SK-N-SH (cell line): ENCODE results near the gene HCAR2. TPM values are rescaled to one million over a fixed set of nuclear protein-coding genes. Genes with fewer than 3 reads are reported as not detected.
"Not testable (repeated sequence)": the region's sequence is repeated elsewhere in the genome, so short reads cannot be mapped to it uniquely, and the experiment has no call there.

Source experiments
- CTCF ChIA-PET: fragments of 300-600, 350-600 bp; formaldehyde crosslinking; extraction: SDS; loops from one replicate; lab custom pipeline; 2021; lab: Yijun Ruan, JAX
- POLR2A ChIA-PET: fragments of 350-600 bp; sonication (Branson Sonifier 250); formaldehyde crosslinking; extraction: SDS; loops from one replicate; lab custom pipeline; 2020; ENCODE audit warnings: antibody characterized with exemption, inconsistent platforms; lab: Yijun Ruan, JAX
- DNase-seq: peaks from one replicate; pipeline ENCODE4 v3.0.0; 2012
- H2AFZ ChIP-seq: fragments of 200-600 bp; sonication (generic); 2 replicates; pipeline ENCODE4 v1.8.1; 2016; ENCODE audit warnings: antibody characterized with exemption, mild to moderate bottlenecking, low read depth
- H3F3A ChIP-seq: fragments of 200-600 bp; sonication (generic); replicated peaks from 2 replicates; pipeline ENCODE3; 2016; ENCODE audit warnings: antibody characterized with exemption, mild to moderate bottlenecking; ENCODE audit not compliant: insufficient read depth
- H3K27ac ChIP-seq, 2 experiments: fragments of 200-500 bp in 1 of 2; fragments of 200-600 bp in 1 of 2; sonication (Bioruptor generic) in 1 of 2; sonication (generic), shearing (Covaris generic) in 1 of 2; 2 replicates each; pipeline versions ENCODE4 v1.5.1 to v1.6.1; 2014 to 2016; ENCODE audit warnings: low read depth in 2 of 2, inconsistent platforms in 1 of 2, low read length in 1 of 2, mild to moderate bottlenecking in 1 of 2, mixed read lengths in 1 of 2
- H3K27me3 ChIP-seq: fragments of 200-600 bp; sonication (generic), shearing (Covaris generic); 2 replicates; pipeline ENCODE4 v1.6.1; 2016; ENCODE audit warnings: mixed run types; ENCODE audit not compliant: insufficient read depth
- H3K36me3 ChIP-seq, 2 experiments: fragments of 200-500 bp in 1 of 2; fragments of 200-600 bp in 1 of 2; sonication (Bioruptor generic) in 1 of 2; sonication (generic) in 1 of 2; replicated peaks in 1 of 2; 2 replicates each; pipeline versions ENCODE3 to v1.5.1; 2014 to 2016; ENCODE audit warnings: low read length in 1 of 2, mild to moderate bottlenecking in 1 of 2; ENCODE audit not compliant: insufficient read depth in 2 of 2, control insufficient read depth in 1 of 2
- H3K4me1 ChIP-seq, 2 experiments: fragments of 200-500 bp in 1 of 2; fragments of 200-600 bp in 1 of 2; sonication (Bioruptor generic) in 1 of 2; sonication (generic), shearing (Covaris generic) in 1 of 2; 2 replicates each; pipeline versions ENCODE4 v1.5.1 to v1.6.1; 2014 to 2016; ENCODE audit warnings: low read depth in 1 of 2, low read length in 1 of 2, mixed run types in 1 of 2; ENCODE audit not compliant: insufficient read depth in 2 of 2, control insufficient read depth in 1 of 2
- H3K4me2 ChIP-seq: fragments of 200-600 bp; sonication (generic), shearing (Covaris generic); 2 replicates; pipeline ENCODE4 v1.6.1; 2017; ENCODE audit warnings: mixed run types
- H3K4me3 ChIP-seq, 2 experiments: fragments of 200-500 bp in 1 of 2; fragments of 200-600 bp in 1 of 2; sonication (Bioruptor generic) in 1 of 2; sonication (generic), shearing (Covaris generic) in 1 of 2; 2 replicates each; pipeline versions ENCODE4 v1.5.1 to v1.8.1; 2014 to 2016; ENCODE audit warnings: low read depth in 2 of 2, inconsistent platforms in 1 of 2, low read length in 1 of 2, mild to moderate bottlenecking in 1 of 2, mixed read lengths in 1 of 2, moderate library complexity in 1 of 2
- H3K79me2 ChIP-seq: fragments of 200-600 bp; sonication (generic); 2 replicates; pipeline ENCODE4 v1.8.1; 2017; ENCODE audit warnings: mild to moderate bottlenecking; ENCODE audit not compliant: insufficient read depth
- H3K9ac ChIP-seq: fragments of 200-600 bp; sonication (generic); 2 replicates; pipeline ENCODE4 v1.6.1; 2017; ENCODE audit warnings: mixed run types
- H3K9me2 ChIP-seq: fragments of 200-600 bp; sonication (generic); 2 replicates; pipeline ENCODE4 v1.6.1; 2017; ENCODE audit warnings: mixed run types
- H3K9me3 ChIP-seq: fragments of 200-600 bp; sonication (generic); 2 replicates; pipeline ENCODE4 v1.6.1; 2017; ENCODE audit warnings: mixed run types, mild to moderate bottlenecking, moderate library complexity
- H4K20me1 ChIP-seq: fragments of 200-600 bp; sonication (generic); 2 replicates; pipeline ENCODE4 v1.6.1; 2017; ENCODE audit warnings: mild to moderate bottlenecking, mixed run types; ENCODE audit not compliant: insufficient read depth
- CTCF ChIP-seq: fragments of 200-600 bp; sonication (generic); IDR thresholded peaks from 2 replicates; pipeline ENCODE4 v1.6.1; 2017; ENCODE audit warnings: antibody characterized with exemption, mild to moderate bottlenecking, moderate library complexity
- FOSL2 ChIP-seq: IDR thresholded peaks from 2 replicates; pipeline ENCODE4 v1.4.0; 2012; ENCODE audit warnings: low read depth, mild to moderate bottlenecking, moderate library complexity, borderline replicate concordance
- FOXJ3 ChIP-seq: sonication (generic); formaldehyde crosslinking; IDR thresholded peaks from 2 replicates; pipeline ENCODE4 v1.5.1; 2020; ENCODE audit warnings: mild to moderate bottlenecking, missing genetic modification reagents
- FOXM1 ChIP-seq: IDR thresholded peaks from 2 replicates; pipeline ENCODE4 v1.4.0; 2012; ENCODE audit warnings: low read depth, mild to moderate bottlenecking
- MXI1 ChIP-seq: IDR thresholded peaks from 2 replicates; pipeline ENCODE4 v1.6.1; 2012; ENCODE audit warnings: mild to moderate bottlenecking, low read depth, low read length, improper control_type of control experiment
- NFIC ChIP-seq: IDR thresholded peaks from 2 replicates; pipeline ENCODE4 v1.4.0; 2012; ENCODE audit warnings: borderline replicate concordance
- RAD21 ChIP-seq: IDR thresholded peaks from 2 replicates; pipeline ENCODE4 v1.6.1; 2012; ENCODE audit warnings: mild to moderate bottlenecking, low read length
- RCOR1 ChIP-seq: fragments of 150-350 bp; IDR thresholded peaks from 2 replicates; pipeline ENCODE4 v1.6.1; 2017; ENCODE audit warnings: antibody characterized with exemption, low read length
- RFX5 ChIP-seq: IDR thresholded peaks from 2 replicates; pipeline ENCODE4 v1.6.1; 2012; ENCODE audit warnings: mild to moderate bottlenecking, improper control_type of control experiment, low read length
- SIN3A ChIP-seq: IDR thresholded peaks from 2 replicates; pipeline ENCODE4 v1.6.1; 2012; ENCODE audit warnings: low read depth, mild to moderate bottlenecking, low read length, moderate library complexity, borderline replicate concordance
- TAF1 ChIP-seq: IDR thresholded peaks from 2 replicates; pipeline ENCODE4 v1.6.1; 2012; ENCODE audit warnings: low read depth, mild to moderate bottlenecking, low read length, moderate library complexity, borderline replicate concordance
- TCF12 ChIP-seq: IDR thresholded peaks from 2 replicates; pipeline ENCODE4 v1.4.0; 2012
- TEAD4 ChIP-seq: IDR thresholded peaks from 2 replicates; pipeline ENCODE4 v1.4.0; 2012; ENCODE audit warnings: mild to moderate bottlenecking, borderline replicate concordance; ENCODE audit not compliant: insufficient read depth
- WGBS: methylation state at CpG from one replicate; pipeline ENCODE4 v1.1.6; 2017; ENCODE audit warnings: low lambda C conversion rate; 5-methylcytosine and 5-hydroxymethylcytosine counted together
- polyA plus RNA-seq, 3 experiments: library from polyadenylated mRNA; depleted of rRNA; stranded (reverse); fragments of >200 nt; gene quantifications; 2 replicates each; pipeline ENCODE4 v1.2.3, GENCODE V29; 2012

HCAR2 gene
- polyA plus RNA-seq, 1 of the 3 experiments (the other 2 are of a cell fraction): not detected

- H3K4me3 ChIP-seq: no peak overlapping the region
- no peaks in the 10 kb centered on the region for H3K4me1 ChIP-seq
- no peak overlapping the region for H3K9ac ChIP-seq
- POLR2A ChIA-PET: interaction anchor here (0.6 kb wide), 1 partner anchor 35 kb away, joined by 3 read pairs; no protein-coding TSS in a partner anchor
- H3K79me2 ChIP-seq: no peaks in the 10 kb centered on the region
- TF ChIP-seq CTCF (no peak), TEAD4 (no peak), TCF12 (no peak), RAD21 (no peak), FOXJ3 (no peak), RFX5 (no peak), MXI1 (no peak), SIN3A (no peak), TAF1 (no peak), FOSL2 (no peak)
- 16% methylated on average over 1 of the region's 1 CpG for WGBS
- H3K9me2 ChIP-seq: no peaks in the 10 kb centered on the region
- no peaks in the 10 kb centered on the region for H4K20me1 ChIP-seq
- no peaks in the 10 kb centered on the region for H3K27me3 ChIP-seq
- CTCF ChIA-PET: interaction anchor here (0.5 kb wide), 1 partner anchor 31 kb away, joined by 3 read pairs; no protein-coding TSS in a partner anchor
- no peak overlapping the region for H3K4me2 ChIP-seq
- H2AFZ ChIP-seq: no peak overlapping the region
- DNase-seq: no peak
- H3K36me3 ChIP-seq: no peaks in the 10 kb centered on the region
- H3K27ac ChIP-seq: no peak overlapping the region
- no peaks in the 10 kb centered on the region for H3F3A ChIP-seq
- H3K9me3 ChIP-seq: no peaks in the 10 kb centered on the region
Measured at GRCh38 chr12:122722387-122722786, 19.2 kb upstream of the HCAR2 start.

- Histone ChIP-seq H3K9ac (no peak overlapping the region), H3K79me2 (no peaks in the 10 kb centered on the region), H3K4me3 (no peak overlapping the region), H2AFZ (no peak overlapping the region), H3K36me3 (no peaks in the 10 kb centered on the region), H3F3A (no peaks in the 10 kb centered on the region), H3K4me1 (no peaks in the 10 kb centered on the region), H4K20me1 (no peaks in the 10 kb centered on the region), H3K4me2 (no peak overlapping the region), H3K9me2 (no peaks in the 10 kb centered on the region), H3K9me3 (no peaks in the 10 kb centered on the region), H3K27me3 (no peaks in the 10 kb centered on the region), H3K27ac (no peak overlapping the region)
- DNase-seq: no peak
- no peak for TF ChIP-seq RCOR1
- no peak for TF ChIP-seq FOXM1
- no peak for TF ChIP-seq MXI1
- TF ChIP-seq FOSL2: no peak
- TF ChIP-seq NFIC: no peak
- CTCF ChIA-PET: no interaction called here
- POLR2A ChIA-PET: no interaction called here
- 94% methylated on average over 11 of the region's 11 CpGs for WGBS
Measured at GRCh38 chr12:122721057-122721545, 17.9 kb upstream of the HCAR2 start.

GRCh38 chr12:122716658-122717057 lies 13.5 kb upstream of the HCAR2 start, which contains the start of gene HCAR3:
TSS of gene HCAR3 (minus strand) at chr12:122716811. CDS start at chr12:122716737, 74 bp downstream.
- H3K9me2 ChIP-seq, H3K4me2 ChIP-seq, H3K27ac ChIP-seq, H3K36me3 ChIP-seq, H3K27me3 ChIP-seq, H3K9me3 ChIP-seq, H3F3A ChIP-seq, POLR2A ChIA-PET, DNase-seq, H4K20me1 ChIP-seq, H3K4me1 ChIP-seq, H3K79me2 ChIP-seq, H2AFZ ChIP-seq, H3K9ac ChIP-seq, H3K4me3 ChIP-seq, CTCF ChIA-PET: not testable (repeated sequence)
- WGBS: 81% methylated on average over 10 of the region's 10 CpGs

- H3K4me3 ChIP-seq, H3K9ac ChIP-seq, H4K20me1 ChIP-seq, H3K9me2 ChIP-seq, H2AFZ ChIP-seq, H3F3A ChIP-seq, H3K4me1 ChIP-seq, POLR2A ChIA-PET, H3K27ac ChIP-seq, CTCF ChIA-PET, H3K9me3 ChIP-seq, H3K4me2 ChIP-seq, DNase-seq, H3K79me2 ChIP-seq, H3K27me3 ChIP-seq, H3K36me3 ChIP-seq: not testable (repeated sequence)
- 86% methylated on average over 6 of the region's 6 CpGs for WGBS
Measured at GRCh38 chr12:122715211-122715610, 12.1 kb upstream of the HCAR2 start.
